DND-41 (cell line): Measurements from ENCODE around the gene FANCE.
A peak's percentile ranks its signal among the peaks of the same experiment; 100 is the strongest.

ENCODE experiments used
- ATAC-seq: fragments of 200-7000 bp; cut with Tn5 transposase; 3 replicates; pipeline ENCODE4 v1.9.1; 2021; ENCODE audit warnings: low read depth; ENCODE audit not compliant: insufficient read depth
- DNase-seq: peaks from one replicate; pipeline ENCODE4 v3.0.0-alpha.2; 2020
- H2AFZ ChIP-seq: 2 replicates; pipeline ENCODE4 v1.6.0; 2012; ENCODE audit warnings: low read depth, low read length
- H3K27ac ChIP-seq: 2 replicates; pipeline ENCODE4 v1.5.1; 2012; ENCODE audit warnings: low read length, inconsistent platforms
- H3K27me3 ChIP-seq: fragments of 200-600 bp; sonication (generic); 2 replicates; pipeline ENCODE4 v1.6.0; 2012; ENCODE audit warnings: low read length, mild to moderate bottlenecking, inconsistent platforms; ENCODE audit not compliant: insufficient read depth, poor library complexity
- H3K36me3 ChIP-seq: 2 replicates; pipeline ENCODE4 v1.5.1; 2012; ENCODE audit warnings: low read length, inconsistent platforms; ENCODE audit not compliant: insufficient read depth
- H3K4me1 ChIP-seq: 2 replicates; pipeline ENCODE4 v1.5.1; 2012; ENCODE audit warnings: mild to moderate bottlenecking, low read length; ENCODE audit not compliant: insufficient read depth
- H3K4me2 ChIP-seq: 2 replicates; pipeline ENCODE4 v1.6.0; 2012; ENCODE audit warnings: mild to moderate bottlenecking, moderate library complexity, low read length, inconsistent platforms; ENCODE audit not compliant: insufficient read depth
- H3K4me3 ChIP-seq, 2 experiments: fragments of 200-600 bp in 1 of 2; shearing (Covaris generic) in 1 of 2; 2 replicates each; pipeline ENCODE4 v1.5.1; 2012 to 2016; ENCODE audit warnings: inconsistent platforms in 2 of 2, low read length in 2 of 2, mild to moderate bottlenecking in 2 of 2, low read depth in 1 of 2, moderate library complexity in 1 of 2
- H3K79me2 ChIP-seq: 2 replicates; pipeline ENCODE4 v1.6.0; 2012; ENCODE audit warnings: low read length, inconsistent platforms; ENCODE audit not compliant: insufficient read depth
- H3K9ac ChIP-seq: 2 replicates; pipeline ENCODE4 v1.6.0; 2012; ENCODE audit warnings: low read depth, mild to moderate bottlenecking, inconsistent platforms, low read length, moderate library complexity
- H3K9me3 ChIP-seq: 2 replicates; pipeline ENCODE4 v1.5.1; 2012; ENCODE audit warnings: low read length, moderate library complexity, mild to moderate bottlenecking, inconsistent platforms; ENCODE audit not compliant: insufficient read depth, severe bottlenecking
- H4K20me1 ChIP-seq: 2 replicates; pipeline ENCODE4 v1.6.0; 2012; ENCODE audit warnings: low read length; ENCODE audit not compliant: insufficient read depth
- EZH2 ChIP-seq: IDR thresholded peaks from 3 replicates; pipeline ENCODE4 v1.6.1; 2012; ENCODE audit warnings: borderline replicate concordance, low read depth, mild to moderate bottlenecking, moderate library complexity, low read length, inconsistent platforms; ENCODE audit not compliant: severe bottlenecking
- TF ChIP-seq, protein P1 (sequence below): IDR thresholded peaks from 2 replicates; pipeline ENCODE4 v1.5.1; 2012; ENCODE audit warnings: borderline replicate concordance, low read length, moderate library complexity, mild to moderate bottlenecking; ENCODE audit not compliant: poor library complexity, severe bottlenecking; ENCODE audit errors: extremely low read depth

Gene FANCE

DNA sequence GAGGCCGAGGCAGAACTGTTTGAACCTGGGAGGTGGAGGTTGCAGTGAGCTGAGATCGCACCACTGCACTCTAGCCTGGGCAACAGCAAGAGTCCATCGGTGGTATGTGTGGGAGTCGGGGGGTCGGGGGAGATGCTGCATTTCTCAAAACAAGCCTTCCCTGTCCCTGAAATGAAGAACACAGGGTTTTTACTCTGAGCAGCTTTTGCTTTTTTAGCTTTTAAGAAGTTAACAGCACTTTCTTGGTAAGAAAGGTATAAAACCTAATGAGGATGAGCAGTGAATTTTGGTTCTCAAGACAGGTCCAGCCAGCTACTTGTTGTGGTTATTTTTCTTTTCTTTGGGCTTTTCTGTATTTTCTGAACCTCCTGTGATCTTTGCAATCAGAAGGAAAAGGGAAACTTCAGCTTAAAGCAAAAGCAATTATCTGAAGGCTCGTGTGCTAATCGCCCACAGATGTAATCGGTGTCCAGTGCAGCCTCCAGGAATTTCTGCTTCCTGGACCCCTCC lies 19.8 kb downstream of the FANCE start:
- Histone ChIP-seq H3K36me3 (peaks cover 47% of the 10 kb centered on the region), H3K4me1 (peaks cover 32% of the 10 kb centered on the region), H3K27me3 (no peaks in the 10 kb centered on the region), H2AFZ (no peak overlapping the region), H3K9me3 (no peaks in the 10 kb centered on the region), H3K4me3 (no peak overlapping the region), H4K20me1 (peaks cover 49% of the 10 kb centered on the region), H3K27ac (no peak overlapping the region), H3K4me2 (peak overlapping the region; percentile 25; the same call in 1 of the 2 replicates), H3K79me2 (peaks cover 30% of the 10 kb centered on the region), H3K9ac (no peak overlapping the region)
- ATAC-seq (no peak), DNase-seq (no peak)
- TF ChIP-seq EZH2: no peak
- TF ChIP-seq, protein P1, sequence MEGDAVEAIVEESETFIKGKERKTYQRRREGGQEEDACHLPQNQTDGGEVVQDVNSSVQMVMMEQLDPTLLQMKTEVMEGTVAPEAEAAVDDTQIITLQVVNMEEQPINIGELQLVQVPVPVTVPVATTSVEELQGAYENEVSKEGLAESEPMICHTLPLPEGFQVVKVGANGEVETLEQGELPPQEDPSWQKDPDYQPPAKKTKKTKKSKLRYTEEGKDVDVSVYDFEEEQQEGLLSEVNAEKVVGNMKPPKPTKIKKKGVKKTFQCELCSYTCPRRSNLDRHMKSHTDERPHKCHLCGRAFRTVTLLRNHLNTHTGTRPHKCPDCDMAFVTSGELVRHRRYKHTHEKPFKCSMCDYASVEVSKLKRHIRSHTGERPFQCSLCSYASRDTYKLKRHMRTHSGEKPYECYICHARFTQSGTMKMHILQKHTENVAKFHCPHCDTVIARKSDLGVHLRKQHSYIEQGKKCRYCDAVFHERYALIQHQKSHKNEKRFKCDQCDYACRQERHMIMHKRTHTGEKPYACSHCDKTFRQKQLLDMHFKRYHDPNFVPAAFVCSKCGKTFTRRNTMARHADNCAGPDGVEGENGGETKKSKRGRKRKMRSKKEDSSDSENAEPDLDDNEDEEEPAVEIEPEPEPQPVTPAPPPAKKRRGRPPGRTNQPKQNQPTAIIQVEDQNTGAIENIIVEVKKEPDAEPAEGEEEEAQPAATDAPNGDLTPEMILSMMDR: no peak

GRCh38 chr6:35473075-35473849 lies 21.1 kb downstream of the FANCE start:
- no peak overlapping the region for H3K27ac ChIP-seq
- H3K79me2 ChIP-seq: peaks cover 29% of the 10 kb centered on the region
- no peak for ATAC-seq

GRCh38 chr6:35473850-35474130 lies 21.7 kb downstream of the FANCE start:
- TF ChIP-seq, protein P1: no peak
- TF ChIP-seq EZH2: no peak
- Histone ChIP-seq H3K27ac (no peak overlapping the region), H3K4me1 (peaks cover 23% of the 10 kb centered on the region), H3K27me3 (no peaks in the 10 kb centered on the region), H3K36me3 (peaks cover 42% of the 10 kb centered on the region), H3K4me2 (no peak overlapping the region), H3K4me3 (no peak overlapping the region), H3K9ac (no peak overlapping the region), H4K20me1 (peaks cover 46% of the 10 kb centered on the region), H3K9me3 (no peaks in the 10 kb centered on the region), H2AFZ (no peak overlapping the region), H3K79me2 (peaks cover 24% of the 10 kb centered on the region)
- ATAC-seq (no peak; the same call in 2 of the 3 replicates), DNase-seq (no peak)

More at GRCh38 chr6:35473075-35473849, 21.1 kb downstream of the FANCE start:
- Histone ChIP-seq H3K4me3 (no peak overlapping the region), H3K27me3 (no peaks in the 10 kb centered on the region), H3K9ac (no peak overlapping the region), H3K4me1 (peaks cover 23% of the 10 kb centered on the region), H4K20me1 (peaks cover 49% of the 10 kb centered on the region), H3K4me2 (no peak overlapping the region), H3K9me3 (no peaks in the 10 kb centered on the region), H2AFZ (no peak overlapping the region), H3K36me3 (peaks cover 47% of the 10 kb centered on the region)
- peak; percentile 23 for DNase-seq
- TF ChIP-seq EZH2: no peak
- TF ChIP-seq, protein P1: no peak
